IMR-90 (cell line): ENCODE measurements around the gene ANKRD13D. TPM values are rescaled to one million over a fixed set of nuclear protein-coding genes. Genes with fewer than 3 reads are reported as not detected.
A peak's percentile ranks its signal among the peaks of the same experiment; 100 is the strongest.

Source experiments
- ATAC-seq: fragments of 200-7000 bp; cut with Tn5 transposase; 2 replicates; pipeline ENCODE4 v1.9.1; 2020; ENCODE audit warnings: low read depth, mild to moderate bottlenecking, moderate library complexity
- BruUV-seq: library from RNA; stranded (reverse); fragments of 400-500 nt; replicated peaks from 2 replicates; lab custom pipeline; 2021; lab: Mats Ljungman, UMichigan
- CTCF ChIA-PET: fragments of 300-600 bp; formaldehyde crosslinking; extraction: SDS; loops from one replicate; lab custom pipeline; 2021; ENCODE audit warnings: antibody characterized with exemption; lab: Yijun Ruan, JAX
- POLR2A ChIA-PET: fragments of 300-600 bp; sonication (Branson Sonifier 250); formaldehyde crosslinking; loops from one replicate; lab custom pipeline; 2022; ENCODE audit warnings: antibody characterized with exemption; ENCODE audit not compliant: unreplicated experiment; lab: Charles Lee
- DNase-seq: peaks from one replicate; pipeline ENCODE4 v3.0.0; 2013
- H2AFZ ChIP-seq: replicated peaks from 2 replicates; pipeline ENCODE3; 2013; ENCODE audit warnings: low read length, mild to moderate bottlenecking; ENCODE audit not compliant: poor library complexity
- H2AK5ac ChIP-seq: 2 replicates; pipeline ENCODE4 v1.6.1; 2013; ENCODE audit warnings: low read depth, low read length, inconsistent platforms
- H2AK9ac ChIP-seq: replicated peaks from 2 replicates; pipeline ENCODE3; 2013; ENCODE audit warnings: mild to moderate bottlenecking, low read depth, low read length, moderate library complexity; ENCODE audit not compliant: poor library complexity
- H2BK120ac ChIP-seq: 2 replicates; pipeline ENCODE4 v1.6.1; 2013; ENCODE audit warnings: low read depth, low read length, inconsistent platforms
- H2BK15ac ChIP-seq: 3 replicates; pipeline ENCODE4 v1.6.1; 2013; ENCODE audit warnings: low read depth, low read length, inconsistent platforms
- H2BK20ac ChIP-seq: 2 replicates; pipeline ENCODE4 v1.6.1; 2013; ENCODE audit warnings: low read depth, mild to moderate bottlenecking, inconsistent platforms, low read length, moderate library complexity
- H2BK5ac ChIP-seq: 2 replicates; pipeline ENCODE4 v1.6.1; 2013; ENCODE audit warnings: mild to moderate bottlenecking, low read depth, low read length, inconsistent platforms; ENCODE audit not compliant: poor library complexity, severe bottlenecking
- H3K14ac ChIP-seq: replicated peaks from 2 replicates; pipeline ENCODE4 v1.6.1; 2013; ENCODE audit warnings: low read depth, low read length, inconsistent platforms
- H3K18ac ChIP-seq: 2 replicates; pipeline ENCODE4 v1.6.1; 2013; ENCODE audit warnings: low read depth, low read length, control low read depth
- H3K23ac ChIP-seq: 2 replicates; pipeline ENCODE4 v1.6.1; 2013; ENCODE audit warnings: low read depth, low read length, inconsistent platforms
- H3K27ac ChIP-seq: 2 replicates; pipeline ENCODE4 v1.5.1; 2013; ENCODE audit warnings: mild to moderate bottlenecking, control low read depth, low read length; ENCODE audit not compliant: insufficient read depth
- H3K27me3 ChIP-seq: 2 replicates; pipeline ENCODE4 v1.6.1; 2013; ENCODE audit warnings: low read length; ENCODE audit not compliant: control insufficient read depth, insufficient read depth
- H3K36me3 ChIP-seq: 2 replicates; pipeline ENCODE4 v1.6.1; 2013; ENCODE audit warnings: low read length, mixed read lengths; ENCODE audit not compliant: control insufficient read depth, insufficient read depth
- H3K4ac ChIP-seq: 2 replicates; pipeline ENCODE4 v1.6.1; 2013; ENCODE audit warnings: low read depth, low read length, inconsistent platforms
- H3K4me1 ChIP-seq: 2 replicates; pipeline ENCODE4 v1.6.1; 2013; ENCODE audit warnings: low read length, mixed read lengths; ENCODE audit not compliant: control insufficient read depth, insufficient read depth
- H3K4me2 ChIP-seq: 2 replicates; pipeline ENCODE4 v1.6.1; 2013; ENCODE audit warnings: low read depth, mild to moderate bottlenecking, control low read depth, low read length, moderate library complexity
- H3K4me3 ChIP-seq: 2 replicates; pipeline ENCODE4 v1.5.1; 2013; ENCODE audit warnings: low read depth, mild to moderate bottlenecking, control low read depth, low read length, moderate library complexity; ENCODE audit not compliant: insufficient read depth
- H3K56ac ChIP-seq: 2 replicates; pipeline ENCODE4 v1.6.1; 2013; ENCODE audit warnings: low read length, inconsistent platforms; ENCODE audit not compliant: insufficient read depth; ENCODE audit errors: extremely low read depth
- H3K79me1 ChIP-seq, 2 experiments: 2 replicates each; pipeline ENCODE4 v1.6.1; 2013; ENCODE audit warnings: low read length in 2 of 2, inconsistent platforms in 1 of 2, low read depth in 1 of 2
- H3K9ac ChIP-seq: 2 replicates; pipeline ENCODE4 v1.6.1; 2013; ENCODE audit warnings: low read depth, low read length, control low read depth
- H3K9me1 ChIP-seq: 2 replicates; pipeline ENCODE4 v1.6.1; 2013; ENCODE audit warnings: low read length, inconsistent platforms; ENCODE audit not compliant: insufficient read depth
- H3K9me3 ChIP-seq: 2 replicates; pipeline ENCODE4 v1.6.1; 2013; ENCODE audit warnings: low read length; ENCODE audit not compliant: control insufficient read depth, insufficient read depth
- H4K20me1 ChIP-seq: 2 replicates; pipeline ENCODE4 v1.6.1; 2013; ENCODE audit warnings: low read length, inconsistent platforms; ENCODE audit not compliant: insufficient read depth
- H4K5ac ChIP-seq: 2 replicates; pipeline ENCODE4 v1.6.1; 2013; ENCODE audit warnings: mild to moderate bottlenecking, low read depth, low read length, control low read depth
- H4K8ac ChIP-seq, 2 experiments: 2 replicates each; pipeline ENCODE4 v1.6.1; 2013; ENCODE audit warnings: low read depth in 2 of 2, low read length in 2 of 2, control low read depth in 1 of 2, inconsistent platforms in 1 of 2
- H4K91ac ChIP-seq: 2 replicates; pipeline ENCODE4 v1.6.1; 2013; ENCODE audit warnings: low read depth, low read length, inconsistent platforms; ENCODE audit not compliant: insufficient read depth
- FOS ChIP-seq: fragments of 150-350 bp; IDR thresholded peaks from 2 replicates; pipeline ENCODE4 v1.6.1; 2016; ENCODE audit warnings: low read depth, low read length
- MAZ ChIP-seq: IDR thresholded peaks from 2 replicates; pipeline ENCODE4 v1.6.1; 2012; ENCODE audit warnings: low read depth, mild to moderate bottlenecking, low read length, improper control_type of control experiment, moderate library complexity, borderline replicate concordance
- RAD21 ChIP-seq: IDR thresholded peaks from 2 replicates; pipeline ENCODE4 v1.6.1; 2012; ENCODE audit warnings: low read length, improper control_type of control experiment
- WGBS, 2 experiments: methylation state at CpG; one replicate each; pipeline versions ENCODE4 v1.1.5 to v1.1.7; 2013; ENCODE audit warnings: missing lambda C conversion rate in 2 of 2; ENCODE audit not compliant: insufficient read length in 1 of 2; ENCODE audit errors: extremely low coverage in 2 of 2; 5-methylcytosine and 5-hydroxymethylcytosine counted together
- dilution Hi-C: fragments of 300-500 bp; cut with HindIII; formaldehyde crosslinking; loops from one replicate; pipeline ENCODE4 v1.14.3; 2018; ENCODE audit warnings: low sequenced_read_pairs; ENCODE audit not compliant: unreplicated experiment
- in situ Hi-C: fragments of 300-500 bp; cut with MboI; formaldehyde crosslinking; loops from 3 replicates; pipeline ENCODE4 v1.14.3; 2019; ENCODE audit warnings: low sequenced_read_pairs, inconsistent platforms, mixed read lengths
- intact Hi-C: fragments of 100-400 bp; cut with micrococcal nuclease; formaldehyde crosslinking; loops from 2 replicates; pipeline ENCODE4 v1.10.0; 2022
- polyA plus RNA-seq, 3 experiments: library from polyadenylated mRNA; depleted of rRNA; stranded (reverse); fragments of >200 nt; gene quantifications; 2 replicates each; pipeline ENCODE4 v1.2.3, GENCODE V29; 2012; ENCODE audit warnings: low replicate concordance in 1 of 3
- total RNA-seq: library from RNA; depleted of rRNA; stranded (reverse); fragments of >200 nt; gene quantifications from 2 replicates; pipeline ENCODE4 v1.2.3, GENCODE V29; 2012

ANKRD13D gene
- total and polyA plus RNA-seq, 2 of the 4 experiments (the other 2 are of a cell fraction): 7.3 to 38.4 TPM

- BruUV-seq: no TSS peak
- H3K4me3 ChIP-seq: no peak overlapping the region
- H2BK5ac ChIP-seq: no peak overlapping the region
- DNase-seq (no peak), ATAC-seq (no peak)
- H3K9ac ChIP-seq: no peak overlapping the region
- H3K9me1 ChIP-seq: peaks cover 3% of the 10 kb centered on the region
- H2AK5ac ChIP-seq: no peak overlapping the region
- H2BK20ac ChIP-seq: no peak overlapping the region
- no peak overlapping the region for H3K14ac ChIP-seq
- H3K36me3 ChIP-seq: peaks cover 40% of the 10 kb centered on the region
- dilution Hi-C loops (no loop called here), in situ Hi-C loops (no loop called here), intact Hi-C loops (no loop called here)
- H2BK120ac ChIP-seq: no peak overlapping the region
- H3K4me2 ChIP-seq: no peak overlapping the region
- no peak overlapping the region for H4K5ac ChIP-seq
- H3K27me3 ChIP-seq: no peaks in the 10 kb centered on the region
- TF ChIP-seq FOS: no peak
- TF ChIP-seq RAD21: no peak
- TF ChIP-seq MAZ: no peak
- H3K56ac ChIP-seq: no peak overlapping the region
- ChIA-PET POLR2A (no interaction called here), CTCF (no interaction called here)
- peaks cover 15% of the 10 kb centered on the region for H3K4me1 ChIP-seq
- no peak overlapping the region for H4K91ac ChIP-seq
- peak overlapping the region; percentile 42 for H2AK9ac ChIP-seq
- no peak overlapping the region for H4K8ac ChIP-seq
- H4K20me1 ChIP-seq: peaks cover 4% of the 10 kb centered on the region
- H3K18ac ChIP-seq: no peak overlapping the region
- H3K27ac ChIP-seq: no peak overlapping the region
- no peak overlapping the region for H2AFZ ChIP-seq
- peaks cover 2% of the 10 kb centered on the region; the same call in 1 of the 2 replicates for H3K9me3 ChIP-seq
- H3K4ac ChIP-seq: no peak overlapping the region
- H3K23ac ChIP-seq: no peak overlapping the region
- WGBS, 2 experiments: 100% methylated on average over 8 of the region's 29 CpGs; no CpG with 5 or more reads in 1 of the 2 experiments
- H3K79me1 ChIP-seq: peaks cover 6 to 48% of the 10 kb centered on the region in 2 experiments
- no peak overlapping the region for H2BK15ac ChIP-seq
These were observed 10.5 kb downstream of the ANKRD13D start for GRCh38 chr11:67299471-67300191.
